Glutamatergic neuron (in vitro differentiated cells): ENCODE results near the gene SSBP3. TPM values are rescaled to one million over a fixed set of nuclear protein-coding genes. Genes with fewer than 3 reads are reported as not detected.

ENCODE experiments used
- DNase-seq: peaks from one replicate; pipeline ENCODE4 v3.0.0; 2022
- H3K27ac Mint-ChIP-seq: one replicate; pipeline ENCODE4 v1.8.0; 2020; ENCODE audit warnings: mild to moderate bottlenecking, mixed read lengths, inconsistent platforms; ENCODE audit not compliant: unreplicated experiment
- H3K27me3 Mint-ChIP-seq: one replicate; pipeline ENCODE4 v1.8.0; 2020; ENCODE audit warnings: mild to moderate bottlenecking, moderate library complexity, mixed read lengths, inconsistent platforms; ENCODE audit not compliant: unreplicated experiment
- H3K36me3 Mint-ChIP-seq: one replicate; pipeline ENCODE4 v1.8.0; 2020; ENCODE audit warnings: mild to moderate bottlenecking, mixed read lengths, inconsistent platforms; ENCODE audit not compliant: unreplicated experiment
- H3K4me1 Mint-ChIP-seq: one replicate; pipeline ENCODE4 v1.8.0; 2020; ENCODE audit warnings: mild to moderate bottlenecking, low read depth, mixed read lengths, inconsistent platforms; ENCODE audit not compliant: unreplicated experiment
- H3K4me3 Mint-ChIP-seq: one replicate; pipeline ENCODE4 v1.8.0; 2020; ENCODE audit warnings: mild to moderate bottlenecking, mixed read lengths, inconsistent platforms; ENCODE audit not compliant: unreplicated experiment
- H3K9me3 Mint-ChIP-seq: one replicate; pipeline ENCODE4 v1.8.0; 2020; ENCODE audit warnings: mild to moderate bottlenecking, moderate library complexity, mixed read lengths, inconsistent platforms; ENCODE audit not compliant: unreplicated experiment
- CTCF ChIP-seq: fragments of 200-600 bp; sonication (generic); IDR thresholded peaks from one replicate; pipeline ENCODE4 v1.5.0; 2021; ENCODE audit not compliant: partially characterized antibody, unreplicated experiment
- total RNA-seq: library from RNA; stranded (reverse); fragmentation: NEBNext Ultra II Directional; extraction: Animal tissue kit (Norgen Biotek cat#: 25700); gene quantifications from one replicate; pipeline ENCODE4 v1.2.1, GENCODE V29; 2021; ENCODE audit not compliant: unreplicated experiment

Gene SSBP3
- total RNA-seq, 1 donor from 2014 or later: 608 TPM

DNA sequence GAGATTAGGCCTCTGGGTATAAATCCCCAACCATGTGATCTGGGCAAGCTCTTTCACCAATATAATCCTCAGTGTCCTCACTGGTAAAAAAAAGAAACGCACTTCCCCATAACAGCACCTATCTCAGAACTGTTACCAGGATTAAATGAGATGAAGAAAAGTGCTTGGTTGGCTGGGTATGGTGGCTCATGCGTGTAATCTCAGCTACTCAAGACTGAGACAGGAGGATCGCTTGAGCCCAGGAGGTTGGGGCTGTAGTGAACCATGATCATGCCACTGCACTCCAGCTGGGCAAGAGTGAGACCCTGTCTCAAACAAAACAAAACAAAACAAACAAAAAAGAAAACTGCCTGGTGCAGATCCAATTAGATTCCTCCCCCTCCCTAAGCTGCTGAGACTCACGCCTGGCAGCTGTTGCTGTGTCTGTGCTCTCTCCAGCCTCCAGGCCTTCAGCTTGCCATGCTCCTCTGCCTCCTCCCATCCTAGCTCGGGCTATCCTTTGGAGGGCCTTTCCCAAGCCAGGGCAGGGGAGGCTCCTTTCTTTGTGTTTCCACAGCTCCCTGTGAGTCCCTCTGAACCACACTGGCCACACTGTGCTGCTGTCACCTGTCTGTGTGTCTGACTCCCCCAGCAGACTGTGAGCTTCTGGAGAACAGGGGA, 225.4 kb downstream of the SSBP3 start:
- H3K4me1 Mint-ChIP-seq: peaks cover 9% of the 10 kb centered on the region
- peaks cover 7% of the 10 kb centered on the region for H3K27me3 Mint-ChIP-seq
- peak overlapping the region; percentile 67 for H3K4me3 Mint-ChIP-seq
- peak; percentile 51 for DNase-seq
- H3K27ac Mint-ChIP-seq: peak overlapping the region; percentile 98
- H3K9me3 Mint-ChIP-seq: peaks cover 5% of the 10 kb centered on the region
- H3K36me3 Mint-ChIP-seq: peaks cover 7% of the 10 kb centered on the region
- TF ChIP-seq CTCF: no peak

GRCh38 chr1:54178296-54179070, 227.7 kb downstream of the SSBP3 start:
- Mint-ChIP-seq H3K4me1 (peaks cover 8% of the 10 kb centered on the region), H3K36me3 (no peaks in the 10 kb centered on the region), H3K27ac (peak overlapping the region; percentile 28), H3K9me3 (peaks cover 5% of the 10 kb centered on the region), H3K27me3 (no peaks in the 10 kb centered on the region), H3K4me3 (no peak overlapping the region)
- no peak for TF ChIP-seq CTCF
- DNase-seq: no peak

GRCh38 chr1:54177726-54178125, 228.5 kb downstream of the SSBP3 start:
- Mint-ChIP-seq H3K27me3 (no peaks in the 10 kb centered on the region), H3K4me1 (peaks cover 10% of the 10 kb centered on the region), H3K27ac (no peak overlapping the region), H3K36me3 (no peaks in the 10 kb centered on the region), H3K9me3 (peaks cover 5% of the 10 kb centered on the region), H3K4me3 (no peak overlapping the region)
- no peak for TF ChIP-seq CTCF
- DNase-seq: no peak

GRCh38 chr1:54176621-54177327, 229.4 kb downstream of the SSBP3 start:
- H3K36me3 Mint-ChIP-seq: no peaks in the 10 kb centered on the region
- H3K4me3 Mint-ChIP-seq: no peak overlapping the region
- H3K27me3 Mint-ChIP-seq: no peaks in the 10 kb centered on the region
- H3K9me3 Mint-ChIP-seq: peaks cover 7% of the 10 kb centered on the region
- H3K4me1 Mint-ChIP-seq: peaks cover 10% of the 10 kb centered on the region
- no peak for TF ChIP-seq CTCF
- H3K27ac Mint-ChIP-seq: no peak overlapping the region
- DNase-seq: no peak

Other genes starting within 250 kb of the SSBP3 start
- 6.8 TPM for gene CYB5RL, start 206.4 kb downstream of the SSBP3 start, total RNA-seq
- 50.9 TPM for gene MRPL37, start 206.2 kb downstream of the SSBP3 start, total RNA-seq
- 0.32 TPM for gene ACOT11, start 141.8 kb upstream of the SSBP3 start, total RNA-seq
- gene FAM151A, start 217.1 kb upstream of the SSBP3 start, total RNA-seq: not detected
- gene MROH7, start 235.4 kb upstream of the SSBP3 start, total RNA-seq: not detected